Endothelial cell of umbilical vein (primary cell): ENCODE data around the gene MGLL.

Experiments
- EZH2 ChIP-seq: IDR thresholded peaks from 2 replicates; pipeline ENCODE4 v1.6.1; 2012; ENCODE audit warnings: borderline replicate concordance, low read depth, mild to moderate bottlenecking, moderate library complexity, low read length, inconsistent platforms; ENCODE audit not compliant: severe bottlenecking
- JUN ChIP-seq: IDR thresholded peaks from 2 replicates; pipeline ENCODE4 v1.6.1; 2011; ENCODE audit warnings: borderline replicate concordance, low read depth; ENCODE audit not compliant: insufficient read length, insufficient read depth
- MYC ChIP-seq: IDR thresholded peaks from one replicate; pipeline ENCODE4 v1.6.1; 2011; ENCODE audit warnings: mild to moderate bottlenecking, low read depth, low read length
- POLR2A ChIP-seq: IDR thresholded peaks from 2 replicates; pipeline ENCODE4 v1.6.1; 2012; ENCODE audit warnings: low read depth, mild to moderate bottlenecking, control low read depth, low read length
- POLR2AphosphoS5 ChIP-seq: IDR thresholded peaks from 2 replicates; pipeline ENCODE4 v1.6.1; 2012; ENCODE audit warnings: low read depth, mild to moderate bottlenecking, control low read depth, low read length, moderate library complexity; ENCODE audit not compliant: insufficient read depth
- TF ChIP-seq, protein P1 (sequence below): IDR thresholded peaks from 2 replicates; pipeline ENCODE4 v1.6.1; 2011; ENCODE audit not compliant: insufficient read depth, insufficient read length
- TF ChIP-seq, protein P2 (sequence below), 2 donors: IDR thresholded peaks; 1 replicate in 1 of 2; 2 replicates in 1 of 2; pipeline ENCODE4 v1.5.1; 2011; ENCODE audit warnings: low read length in 2 of 2, mild to moderate bottlenecking in 2 of 2, moderate library complexity in 2 of 2, control low read depth in 1 of 2, inconsistent platforms in 1 of 2, low read depth in 1 of 2; ENCODE audit not compliant: insufficient read depth in 1 of 2; ENCODE audit errors: extremely low read depth in 1 of 2

DNA sequence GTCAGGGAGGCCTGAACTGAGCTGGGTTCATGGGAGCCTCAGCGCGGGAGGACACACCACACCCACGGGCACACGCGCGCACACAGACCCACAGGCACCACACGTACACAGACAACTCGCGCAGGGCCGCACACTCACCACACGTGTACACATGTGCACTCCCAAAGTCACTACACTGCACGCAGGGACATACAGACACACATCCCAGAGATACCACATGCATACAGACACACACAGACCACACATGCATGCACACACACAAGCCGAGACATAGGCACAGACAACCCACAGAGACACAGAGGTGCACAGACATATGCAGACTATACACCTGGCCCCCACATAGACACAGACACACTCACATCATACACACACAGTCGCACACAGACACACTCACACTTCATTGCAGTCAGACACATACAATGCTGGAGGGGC is 1.1 kb upstream of the MGLL start:
- no peak for TF ChIP-seq MYC
- TF ChIP-seq, protein P1, sequence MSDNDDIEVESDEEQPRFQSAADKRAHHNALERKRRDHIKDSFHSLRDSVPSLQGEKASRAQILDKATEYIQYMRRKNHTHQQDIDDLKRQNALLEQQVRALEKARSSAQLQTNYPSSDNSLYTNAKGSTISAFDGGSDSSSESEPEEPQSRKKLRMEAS = no peak
- no peak for TF ChIP-seq EZH2
- TF ChIP-seq, protein P2, sequence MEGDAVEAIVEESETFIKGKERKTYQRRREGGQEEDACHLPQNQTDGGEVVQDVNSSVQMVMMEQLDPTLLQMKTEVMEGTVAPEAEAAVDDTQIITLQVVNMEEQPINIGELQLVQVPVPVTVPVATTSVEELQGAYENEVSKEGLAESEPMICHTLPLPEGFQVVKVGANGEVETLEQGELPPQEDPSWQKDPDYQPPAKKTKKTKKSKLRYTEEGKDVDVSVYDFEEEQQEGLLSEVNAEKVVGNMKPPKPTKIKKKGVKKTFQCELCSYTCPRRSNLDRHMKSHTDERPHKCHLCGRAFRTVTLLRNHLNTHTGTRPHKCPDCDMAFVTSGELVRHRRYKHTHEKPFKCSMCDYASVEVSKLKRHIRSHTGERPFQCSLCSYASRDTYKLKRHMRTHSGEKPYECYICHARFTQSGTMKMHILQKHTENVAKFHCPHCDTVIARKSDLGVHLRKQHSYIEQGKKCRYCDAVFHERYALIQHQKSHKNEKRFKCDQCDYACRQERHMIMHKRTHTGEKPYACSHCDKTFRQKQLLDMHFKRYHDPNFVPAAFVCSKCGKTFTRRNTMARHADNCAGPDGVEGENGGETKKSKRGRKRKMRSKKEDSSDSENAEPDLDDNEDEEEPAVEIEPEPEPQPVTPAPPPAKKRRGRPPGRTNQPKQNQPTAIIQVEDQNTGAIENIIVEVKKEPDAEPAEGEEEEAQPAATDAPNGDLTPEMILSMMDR (IDR thresholded peaks at IDR 0.05; ENCODE audit: extremely low read depth in 1 of 2, insufficient read depth in 1 of 2, low read depth in 1 of 2, low read length in 2 of 2) = no peak
- TF ChIP-seq JUN = no peak
- no peak for TF ChIP-seq POLR2A
- TF ChIP-seq POLR2AphosphoS5 = no peak
